ENCODE data around the gene TMEM98.
"Not testable (repeated sequence)": the region's sequence is repeated elsewhere in the genome, so short reads cannot be mapped to it uniquely, and the experiment has no call there.

The TMEM98 gene

GRCh38 chr17:32927724-32928585, at the start of gene TMEM98:
TSS of gene TMEM98 (plus strand) at chr17:32928153. CDS start at chr17:32931529, 3,376 bp downstream.
- Histone ChIP-seq H3K4me1 (ENCODE audit: control insufficient read depth, insufficient read depth, low read length) (peaks cover 8% of the 10 kb centered on the region), H3K4me3 (ENCODE audit: low read length) (peak within 1 kb of the TSS; percentile 89), H3K27me3 (replicated peaks; ENCODE audit: control insufficient read depth, insufficient read depth, low read length) (no peaks in the 10 kb centered on the region), H3K36me3 (ENCODE audit: control insufficient read depth, insufficient read depth, low read length, severe bottlenecking) (peaks cover 6% of the 10 kb centered on the region), H3K9me3 (ENCODE audit: control insufficient read depth, low read length) (no peaks in the 10 kb centered on the region), H3K9ac (ENCODE audit: low read length) (peak within 1 kb of the TSS; percentile 91)
- peak; percentile 75 for DNase-seq (ENCODE audit: low read depth)

- Histone ChIP-seq H3K9me3 (ENCODE audit: control insufficient read depth, low read length) (no peaks in the 10 kb centered on the region), H3K36me3 (ENCODE audit: control insufficient read depth, insufficient read depth, low read length, severe bottlenecking) (no peaks in the 10 kb centered on the region), H3K9ac (ENCODE audit: low read length) (peak overlapping the region; percentile 85), H3K4me1 (ENCODE audit: control insufficient read depth, insufficient read depth, low read length) (peaks cover 34% of the 10 kb centered on the region), H3K27me3 (replicated peaks; ENCODE audit: control insufficient read depth, insufficient read depth, low read length) (no peaks in the 10 kb centered on the region), H3K4me3 (ENCODE audit: low read length) (no peak overlapping the region)
- DNase-seq (ENCODE audit: low read depth), result peak; percentile 47
Observed at GRCh38 chr17:32878211-32878610, 49.7 kb upstream of the TMEM98 start.

- Histone ChIP-seq H3K9me3 (ENCODE audit: control insufficient read depth, low read length) (no peaks in the 10 kb centered on the region), H3K4me1 (ENCODE audit: control insufficient read depth, insufficient read depth, low read length) (peaks cover 32% of the 10 kb centered on the region), H3K27me3 (replicated peaks; ENCODE audit: control insufficient read depth, insufficient read depth, low read length) (no peaks in the 10 kb centered on the region), H3K9ac (ENCODE audit: low read length) (no peak overlapping the region), H3K4me3 (ENCODE audit: low read length) (no peak overlapping the region), H3K36me3 (ENCODE audit: control insufficient read depth, insufficient read depth, low read length, severe bottlenecking) (no peaks in the 10 kb centered on the region)
- DNase-seq (ENCODE audit: low read depth), result no peak
Observed at GRCh38 chr17:32879134-32879533, 48.8 kb upstream of the TMEM98 start.

- Histone ChIP-seq H3K4me3 (ENCODE audit: low read length) (no peak overlapping the region), H3K9ac (ENCODE audit: low read length) (no peak overlapping the region), H3K36me3 (ENCODE audit: control insufficient read depth, insufficient read depth, low read length, severe bottlenecking) (no peaks in the 10 kb centered on the region), H3K4me1 (ENCODE audit: control insufficient read depth, insufficient read depth, low read length) (peaks cover 32% of the 10 kb centered on the region), H3K27me3 (replicated peaks; ENCODE audit: control insufficient read depth, insufficient read depth, low read length) (no peaks in the 10 kb centered on the region), H3K9me3 (ENCODE audit: control insufficient read depth, low read length) (no peaks in the 10 kb centered on the region)
- no peak for DNase-seq (ENCODE audit: low read depth)
Observed at GRCh38 chr17:32880671-32881453, 47.1 kb upstream of the TMEM98 start.

GRCh38 chr17:32882029-32882428, 45.9 kb upstream of the TMEM98 start:
- H3K4me3 ChIP-seq (ENCODE audit: low read length), result no peak overlapping the region

GRCh38 chr17:32882734-32883133, 45.2 kb upstream of the TMEM98 start:
- Histone ChIP-seq H3K9me3 (ENCODE audit: control insufficient read depth, low read length) (no peaks in the 10 kb centered on the region), H3K4me3 (ENCODE audit: low read length) (no peak overlapping the region), H3K9ac (ENCODE audit: low read length) (no peak overlapping the region), H3K36me3 (ENCODE audit: control insufficient read depth, insufficient read depth, low read length, severe bottlenecking) (no peaks in the 10 kb centered on the region), H3K4me1 (ENCODE audit: control insufficient read depth, insufficient read depth, low read length) (peaks cover 27% of the 10 kb centered on the region), H3K27me3 (replicated peaks; ENCODE audit: control insufficient read depth, insufficient read depth, low read length) (no peaks in the 10 kb centered on the region)
- no peak for DNase-seq (ENCODE audit: low read depth)

More at GRCh38 chr17:32882029-32882428, 45.9 kb upstream of the TMEM98 start:
- no peak for DNase-seq (ENCODE audit: low read depth)
- no peaks in the 10 kb centered on the region for H3K9me3 ChIP-seq (ENCODE audit: control insufficient read depth, low read length)
- no peaks in the 10 kb centered on the region for H3K27me3 ChIP-seq (replicated peaks; ENCODE audit: control insufficient read depth, insufficient read depth, low read length)
- no peak overlapping the region for H3K9ac ChIP-seq (ENCODE audit: low read length)
- no peaks in the 10 kb centered on the region for H3K36me3 ChIP-seq (ENCODE audit: control insufficient read depth, insufficient read depth, low read length, severe bottlenecking)
- peaks cover 32% of the 10 kb centered on the region for H3K4me1 ChIP-seq (ENCODE audit: control insufficient read depth, insufficient read depth, low read length)

GRCh38 chr17:32886951-32887350, 41.0 kb upstream of the TMEM98 start:
- H3K36me3 ChIP-seq (ENCODE audit: control insufficient read depth, insufficient read depth, low read length, severe bottlenecking); DNase-seq (ENCODE audit: low read depth); H3K4me3 ChIP-seq (ENCODE audit: low read length); H3K27me3 ChIP-seq (replicated peaks; ENCODE audit: control insufficient read depth, insufficient read depth, low read length); H3K9ac ChIP-seq (ENCODE audit: low read length); H3K4me1 ChIP-seq (ENCODE audit: control insufficient read depth, insufficient read depth, low read length); H3K9me3 ChIP-seq (ENCODE audit: control insufficient read depth, low read length): not testable (repeated sequence)

GRCh38 chr17:32887410-32887809, 40.5 kb upstream of the TMEM98 start:
- not testable (repeated sequence) for DNase-seq (ENCODE audit: low read depth); H3K9ac ChIP-seq (ENCODE audit: low read length); H3K9me3 ChIP-seq (ENCODE audit: control insufficient read depth, low read length); H3K4me3 ChIP-seq (ENCODE audit: low read length); H3K36me3 ChIP-seq (ENCODE audit: control insufficient read depth, insufficient read depth, low read length, severe bottlenecking); H3K27me3 ChIP-seq (replicated peaks; ENCODE audit: control insufficient read depth, insufficient read depth, low read length); H3K4me1 ChIP-seq (ENCODE audit: control insufficient read depth, insufficient read depth, low read length)

GRCh38 chr17:32894245-32894644, 33.7 kb upstream of the TMEM98 start:
- no peak overlapping the region for H3K4me3 ChIP-seq (ENCODE audit: low read length)

GRCh38 chr17:32896647-32897258, 31.2 kb upstream of the TMEM98 start:
- Histone ChIP-seq H3K9me3 (ENCODE audit: control insufficient read depth, low read length) (no peaks in the 10 kb centered on the region), H3K4me1 (ENCODE audit: control insufficient read depth, insufficient read depth, low read length) (no peaks in the 10 kb centered on the region), H3K36me3 (ENCODE audit: control insufficient read depth, insufficient read depth, low read length, severe bottlenecking) (no peaks in the 10 kb centered on the region), H3K27me3 (replicated peaks; ENCODE audit: control insufficient read depth, insufficient read depth, low read length) (no peaks in the 10 kb centered on the region), H3K4me3 (ENCODE audit: low read length) (no peak overlapping the region), H3K9ac (ENCODE audit: low read length) (no peak overlapping the region)
- no peak for DNase-seq (ENCODE audit: low read depth)

More at GRCh38 chr17:32894245-32894644, 33.7 kb upstream of the TMEM98 start:
- Histone ChIP-seq H3K36me3 (ENCODE audit: control insufficient read depth, insufficient read depth, low read length, severe bottlenecking) (no peaks in the 10 kb centered on the region), H3K9ac (ENCODE audit: low read length) (no peak overlapping the region), H3K4me1 (ENCODE audit: control insufficient read depth, insufficient read depth, low read length) (no peaks in the 10 kb centered on the region), H3K27me3 (replicated peaks; ENCODE audit: control insufficient read depth, insufficient read depth, low read length) (no peaks in the 10 kb centered on the region), H3K9me3 (ENCODE audit: control insufficient read depth, low read length) (no peaks in the 10 kb centered on the region)
- no peak for DNase-seq (ENCODE audit: low read depth)
